Left hindlimb (tissue), 1 donor: ENCODE results near the gene C12orf76.
"Not testable (repeated sequence)": the region's sequence is repeated elsewhere in the genome, so short reads cannot be mapped to it uniquely, and the experiment has no call there.

Source experiments
- DNase-seq: peaks from one replicate; pipeline ENCODE4 v3.0.0-alpha.2; 2018

The C12orf76 gene, protein sequence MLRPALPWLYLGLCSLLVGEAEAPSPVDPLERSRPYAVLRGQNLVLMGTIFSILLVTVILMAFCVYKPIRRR

DNA sequence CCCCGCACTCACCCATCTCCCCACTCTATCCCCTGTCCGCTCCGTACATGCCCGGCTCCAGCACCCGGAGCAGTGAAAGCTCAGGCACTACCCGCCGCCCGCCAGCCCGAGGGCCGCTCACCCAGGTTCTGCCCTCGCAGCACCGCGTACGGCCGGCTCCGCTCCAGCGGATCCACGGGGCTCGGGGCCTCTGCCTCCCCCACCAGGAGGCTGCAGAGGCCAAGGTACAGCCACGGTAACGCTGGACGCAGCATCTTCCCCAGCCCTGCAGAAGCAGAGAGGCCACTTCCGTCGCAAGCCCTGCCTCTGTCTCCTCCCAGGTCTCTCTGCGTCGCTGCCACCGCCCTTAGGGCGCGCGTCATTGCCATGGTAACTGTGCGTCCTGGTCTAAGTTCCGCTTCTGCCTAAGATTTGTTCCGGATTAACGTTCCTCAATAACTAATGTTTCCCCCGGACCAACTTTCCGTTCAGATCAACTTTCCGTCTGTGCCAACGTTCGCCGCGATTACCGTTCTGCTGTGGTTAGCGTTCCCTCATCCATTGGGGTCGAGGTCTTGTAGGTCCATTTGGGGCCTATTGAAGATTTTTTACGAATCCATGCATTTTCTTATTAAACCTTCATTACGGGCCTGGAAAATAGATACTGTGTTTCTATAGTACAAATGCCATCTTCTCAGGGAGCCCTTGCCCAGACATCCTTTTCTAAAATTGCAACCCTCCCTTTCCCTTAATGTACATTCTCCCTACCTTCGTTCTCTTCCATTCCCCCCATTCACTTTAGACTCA lies at the start of gene C12orf76:
C12orf76 (minus strand) TSS at position 281 of the 786 bp plus-strand sequence; CDS start at position 254, 27 bp downstream.
- peak; percentile 95 for DNase-seq

DNA sequence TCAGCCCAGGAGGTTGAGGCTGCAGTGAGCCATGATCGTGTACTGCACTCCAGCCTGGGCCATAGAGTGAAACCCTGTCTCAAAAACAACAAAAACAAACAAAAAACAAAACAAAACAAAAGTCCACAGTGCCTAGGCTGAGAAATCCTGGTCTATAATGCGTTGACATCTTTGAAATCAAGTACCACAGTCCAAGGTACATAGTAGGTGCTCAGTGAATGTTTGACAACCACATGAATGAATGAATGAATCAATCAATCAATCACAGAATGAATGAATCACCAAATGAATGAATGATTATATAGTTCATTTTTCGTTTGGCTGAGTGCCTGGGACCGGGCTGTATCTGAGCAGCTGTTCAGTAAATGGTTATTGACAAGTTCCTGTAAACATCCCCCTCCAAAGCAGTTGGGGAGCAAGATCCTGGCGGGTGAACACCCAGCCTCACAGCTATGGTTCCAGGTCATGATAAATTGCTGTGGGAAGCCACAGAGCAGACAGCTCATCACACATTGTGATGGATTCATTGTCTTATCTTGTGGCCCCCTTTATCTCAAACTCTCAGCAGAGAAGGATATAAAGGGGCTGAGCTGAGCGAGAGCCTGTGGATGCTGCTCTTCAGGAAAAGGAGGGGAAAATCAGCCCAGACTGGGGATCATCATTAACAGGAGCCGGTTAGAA lies 45.4 kb upstream of the C12orf76 start:
- no peak for DNase-seq

- no peak for DNase-seq
These were observed 42.9 kb upstream of the C12orf76 start for GRCh38 chr12:110091136-110091711.

GRCh38 chr12:110090266-110091135 lies 42.2 kb upstream of the C12orf76 start:
- DNase-seq = no peak

GRCh38 chr12:110088936-110089335 lies 40.6 kb upstream of the C12orf76 start:
- no peak for DNase-seq

DNA sequence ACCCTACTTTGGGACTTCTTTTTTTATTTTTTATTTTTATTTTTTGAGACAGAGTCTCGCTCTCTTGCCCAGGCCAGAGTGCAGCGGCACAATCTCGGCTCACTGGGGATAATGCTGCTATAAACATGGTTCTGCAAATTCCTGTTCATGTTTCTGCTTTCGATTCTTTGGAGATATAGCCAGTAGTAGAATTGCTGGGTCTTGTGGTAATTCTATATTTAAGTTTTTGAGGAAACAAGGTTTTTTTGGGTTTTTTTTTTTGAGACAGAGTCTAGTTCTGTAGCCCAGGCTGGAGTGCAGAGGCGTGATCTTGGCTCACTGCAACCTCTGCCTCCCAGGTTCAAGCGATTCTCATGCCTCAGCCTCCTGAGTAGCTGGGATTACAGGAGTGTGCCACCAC lies 39.9 kb upstream of the C12orf76 start:
- DNase-seq = not testable (repeated sequence)

DNA sequence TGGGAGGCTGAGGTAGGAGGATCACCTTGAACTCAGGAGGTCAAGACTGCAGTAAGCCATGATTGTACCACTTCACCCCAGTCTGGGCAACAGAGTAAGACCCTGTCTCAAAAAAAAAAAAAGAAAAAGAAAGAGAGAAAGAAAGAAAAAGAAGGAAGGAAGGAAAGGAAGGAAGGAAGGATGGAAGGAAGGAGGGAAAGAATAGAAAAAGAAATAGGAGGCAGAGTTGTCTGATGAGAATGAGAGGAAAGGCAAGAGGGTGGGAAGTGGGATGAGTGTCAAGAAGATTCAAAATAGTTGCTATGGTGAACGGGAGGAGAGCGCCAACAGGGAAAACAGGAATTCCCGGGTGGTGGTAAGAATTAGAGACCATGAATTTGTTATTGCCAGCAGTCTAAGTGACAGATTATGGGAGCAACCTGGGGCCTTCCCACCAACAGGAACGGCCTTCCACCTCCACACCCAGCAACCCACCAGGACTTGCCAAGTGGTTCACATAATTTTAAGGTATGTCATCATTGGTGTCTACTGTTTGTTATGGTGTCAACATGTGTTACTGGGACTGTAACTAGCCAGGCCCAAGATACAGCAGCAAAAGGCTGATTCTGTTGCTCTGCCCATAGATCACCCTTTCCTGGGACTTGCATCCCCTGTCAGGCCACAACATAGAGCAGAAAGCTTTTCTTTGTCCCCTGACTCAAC lies 36.1 kb upstream of the C12orf76 start:
- DNase-seq = no peak

- no peak for DNase-seq
These were observed 32.1 kb upstream of the C12orf76 start for GRCh38 chr12:110080410-110080809.

- no peak for DNase-seq
These were observed 31.4 kb upstream of the C12orf76 start for GRCh38 chr12:110079477-110080400.

DNA sequence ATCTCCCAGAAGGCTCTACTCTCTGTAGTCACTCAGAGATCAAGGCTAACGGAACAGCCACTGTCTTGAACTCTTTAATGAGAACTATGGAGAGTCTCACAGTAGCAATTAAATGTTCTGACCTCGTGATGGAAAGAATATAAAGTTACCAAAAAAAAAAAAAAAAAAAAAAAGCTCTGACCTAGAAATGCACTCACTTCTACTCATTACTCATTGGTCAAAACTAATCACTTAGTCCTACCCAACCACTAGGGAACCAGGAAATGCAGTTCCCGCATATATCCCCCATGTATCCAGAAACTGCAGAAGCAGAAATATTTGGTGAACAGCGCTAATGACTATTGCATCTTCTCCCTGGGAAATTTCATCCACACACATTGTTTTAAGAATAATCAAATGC lies 29.5 kb upstream of the C12orf76 start:
- DNase-seq = no peak

GRCh38 chr12:110075880-110076279 lies 27.6 kb upstream of the C12orf76 start:
- DNase-seq = no peak

DNA sequence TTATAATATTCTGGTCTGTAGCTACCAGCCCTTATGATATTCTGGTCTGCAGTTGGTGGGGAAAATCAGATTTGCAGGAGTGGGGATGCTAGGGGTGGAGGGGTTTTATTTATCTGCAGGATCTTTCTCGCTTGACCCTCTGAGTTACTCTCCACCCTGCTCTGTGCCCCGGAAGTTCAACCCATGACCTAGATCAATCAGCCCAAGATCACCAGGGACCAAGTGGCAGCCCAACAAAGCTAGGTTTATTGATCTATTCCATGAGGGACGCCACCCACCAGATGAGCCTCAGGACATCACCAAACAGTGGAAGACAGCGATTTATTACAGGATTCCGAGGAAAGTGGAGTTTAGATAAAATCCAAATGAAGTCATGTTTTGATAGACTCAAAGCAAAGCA lies 25.8 kb upstream of the C12orf76 start:
- no peak for DNase-seq

DNA sequence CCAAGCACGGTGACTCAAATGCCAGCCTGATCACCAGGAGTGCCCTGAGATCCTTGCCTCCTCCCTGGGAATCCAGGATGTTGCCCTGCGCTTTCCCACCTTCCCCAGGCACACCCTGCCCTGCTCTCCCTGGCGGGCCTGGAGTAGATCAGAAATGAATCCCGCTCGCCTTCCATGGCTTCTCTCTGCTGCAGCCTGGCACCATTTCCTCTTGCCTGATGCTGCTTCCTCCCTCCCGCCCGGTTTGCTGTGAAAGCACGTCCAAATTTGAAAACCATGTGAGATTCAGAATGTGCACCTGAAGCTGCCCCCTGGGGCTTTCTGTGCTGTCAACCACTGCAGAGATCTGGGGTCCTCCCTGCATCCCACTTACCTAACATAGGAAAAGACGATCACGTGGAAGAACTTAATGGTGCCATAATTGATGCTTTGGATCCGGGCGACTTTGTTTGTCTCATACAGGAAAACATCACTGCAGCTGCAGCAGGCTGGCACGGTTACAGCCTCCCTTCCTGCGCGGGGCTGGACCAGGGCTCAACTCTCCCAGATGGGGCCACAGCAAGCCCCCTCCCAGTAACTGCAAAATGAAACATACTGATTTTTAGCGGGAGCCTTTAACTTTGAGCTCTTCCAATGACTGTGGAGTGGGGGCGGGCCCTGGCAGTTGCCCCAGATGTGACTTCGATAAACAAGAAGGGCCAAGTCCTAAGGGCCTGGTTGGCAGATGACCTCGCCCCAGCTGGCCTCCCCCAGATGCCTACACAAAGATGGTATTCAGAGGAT lies 24.9 kb upstream of the C12orf76 start:
- peak; percentile 45 for DNase-seq

GRCh38 chr12:110072636-110073035 lies 24.3 kb upstream of the C12orf76 start:
- not testable (repeated sequence) for DNase-seq

DNA sequence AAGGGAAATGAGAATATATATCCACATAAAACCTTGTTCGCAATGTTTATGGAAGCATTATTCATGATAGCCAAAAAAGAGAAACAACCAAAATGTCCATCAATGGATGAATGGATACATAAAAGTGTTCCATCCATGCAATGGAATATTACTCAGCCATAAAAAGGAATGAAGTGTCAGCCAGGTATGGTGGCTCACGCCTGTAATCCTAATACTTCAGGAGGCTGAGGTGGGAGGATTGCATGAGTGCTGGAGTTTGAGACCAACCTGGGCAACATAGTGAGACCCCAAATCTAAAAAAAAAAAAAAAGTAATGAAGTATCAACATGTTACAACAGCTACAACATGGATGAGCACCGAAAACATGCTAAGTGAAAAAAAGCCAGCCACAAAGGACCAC lies 23.6 kb upstream of the C12orf76 start:
- no peak for DNase-seq

DNA sequence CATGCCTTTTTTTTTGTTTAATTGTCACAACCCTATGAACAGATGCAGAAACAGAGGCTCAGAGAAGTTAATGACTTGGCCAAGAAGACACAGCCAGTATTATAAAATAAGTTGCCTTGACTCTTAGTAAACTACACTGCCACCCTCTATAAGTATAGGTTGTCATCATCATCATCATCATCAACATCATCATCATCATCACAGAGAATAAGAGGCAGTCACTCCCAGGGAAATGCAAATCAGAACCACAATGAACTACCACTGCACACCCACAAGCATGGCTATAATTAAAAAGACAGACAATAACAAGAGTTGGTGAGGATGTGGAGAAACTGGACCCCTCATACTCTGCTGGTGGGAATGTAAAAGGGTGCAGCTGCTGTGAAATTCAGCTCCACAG lies 23.2 kb upstream of the C12orf76 start:
- no peak for DNase-seq

DNA sequence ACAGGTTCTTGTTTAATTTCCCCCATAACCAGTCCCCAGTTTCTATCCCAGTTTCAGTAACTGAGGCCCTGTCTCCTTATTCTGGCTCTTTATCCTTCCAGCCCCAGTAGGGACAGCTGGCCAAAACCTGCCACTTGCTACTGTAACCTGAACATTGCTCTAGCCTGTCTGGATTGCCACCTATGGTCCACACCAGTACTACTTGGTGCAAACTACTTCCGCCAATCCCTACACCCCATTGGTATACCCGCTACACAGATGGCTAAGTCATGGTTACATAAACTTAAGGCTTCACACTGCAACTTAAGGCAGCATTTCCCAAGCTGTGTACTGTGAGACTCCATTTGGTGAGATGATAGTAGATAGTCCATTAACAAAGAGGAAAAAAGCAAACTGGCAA lies 20.3 kb upstream of the C12orf76 start:
- DNase-seq = no peak

DNA sequence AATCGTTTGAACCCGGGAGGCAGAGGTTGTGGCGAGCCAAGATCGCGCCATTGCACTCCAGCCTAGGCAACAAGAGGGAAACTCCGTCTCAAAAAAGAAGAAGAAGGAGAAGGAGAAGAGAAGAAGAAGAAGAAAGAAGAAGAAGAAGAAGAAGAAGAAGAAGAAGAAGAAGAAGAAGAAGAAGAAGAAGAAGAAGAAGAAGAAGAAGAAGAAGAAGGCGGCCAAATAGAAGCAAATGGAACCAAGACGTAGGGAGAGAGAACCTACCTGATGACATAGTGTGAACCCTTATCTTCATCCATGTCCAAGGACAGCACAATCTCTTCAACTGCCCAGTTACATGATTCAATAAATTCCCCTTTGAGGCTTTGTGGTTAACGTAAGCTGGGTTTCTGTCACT lies 19.8 kb upstream of the C12orf76 start:
- not testable (repeated sequence) for DNase-seq

DNA sequence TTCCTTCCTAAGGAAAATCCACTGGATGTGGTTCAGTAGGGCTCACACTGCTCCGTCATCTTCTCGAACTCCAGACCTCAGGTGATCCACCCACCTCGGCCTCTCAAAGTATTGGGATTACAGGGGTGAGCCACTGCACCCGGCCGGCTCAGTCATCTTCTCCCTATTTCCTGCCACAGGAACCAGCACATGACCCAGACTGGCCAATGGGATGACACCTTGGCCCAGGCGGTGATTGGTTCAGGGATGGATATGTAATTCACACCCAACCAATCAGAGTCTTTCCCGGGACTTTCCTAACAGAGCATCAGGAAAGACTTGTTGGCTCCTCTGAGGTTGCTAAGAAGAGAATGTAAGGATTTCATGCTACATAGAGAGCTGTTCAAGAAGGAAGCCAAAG lies 19.2 kb upstream of the C12orf76 start:
- DNase-seq = no peak

- DNase-seq = no peak
These were observed 17.2 kb upstream of the C12orf76 start for GRCh38 chr12:110065540-110065939.
